Activated T-cell treated with anti-CD3 and anti-CD28 coated beads for 24 hours (primary cell): ENCODE data around the gene REEP5.

ENCODE experiments used
- DNase-seq: peaks from one replicate; pipeline ENCODE4 v3.0.0-alpha.2; 2020; ENCODE audit warnings: low read depth

The REEP5 gene

DNA sequence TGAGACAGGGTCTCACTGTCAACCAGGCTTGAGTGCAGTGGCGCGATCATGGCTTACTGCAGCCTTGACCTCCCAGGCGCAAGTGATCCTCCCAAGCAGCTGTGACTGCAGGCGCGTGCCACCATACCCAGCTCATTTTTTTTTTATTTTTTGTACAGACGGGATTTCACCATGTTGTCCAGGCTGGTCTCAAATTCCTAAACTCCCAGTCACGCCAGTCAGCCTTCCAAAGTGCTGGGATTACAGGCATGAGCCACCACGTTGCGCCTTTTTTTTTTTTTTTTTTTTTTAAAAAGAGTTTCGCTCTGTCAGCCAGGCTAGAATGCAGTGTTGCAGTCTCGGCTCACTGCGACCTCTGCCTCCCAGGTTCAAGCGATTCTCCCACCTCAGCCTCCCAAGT lies 88.1 kb downstream of the REEP5 start:
- no peak for DNase-seq

DNA sequence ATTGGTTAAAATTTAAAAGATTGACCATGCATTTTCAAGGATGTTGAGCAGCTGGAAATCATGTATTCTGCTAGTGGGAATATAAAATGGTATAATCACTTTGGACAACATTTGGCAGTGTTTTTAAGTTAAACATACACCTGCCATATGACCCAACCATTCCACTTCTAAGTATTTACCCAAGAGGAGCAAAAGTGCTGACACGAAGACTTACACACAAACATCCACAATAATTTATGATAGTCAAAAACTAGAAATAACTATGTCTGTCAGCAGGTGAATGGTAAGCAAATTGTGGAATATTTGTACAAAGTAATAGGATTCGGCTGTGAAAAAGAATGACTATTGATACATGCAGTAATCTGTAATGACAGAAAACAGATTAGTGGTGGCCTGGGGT lies 91.6 kb downstream of the REEP5 start:
- DNase-seq, result no peak
